ENCODE results near the gene STEAP3. TPM values are rescaled to one million over a fixed set of nuclear protein-coding genes. Genes with fewer than 3 reads are reported as not detected.

The STEAP3 gene
- total and polyA plus RNA-seq, 2 donors (not counting 1 experiment from before 2014, with no cell fraction given) = 13.7 to 28.4 TPM

GRCh38 chr2:119230219-119231185, 6.9 kb downstream of the STEAP3 start:
- Histone ChIP-seq H3K27ac (ENCODE audit: insufficient read depth, low read length) (peak overlapping the region; percentile 72), H3K79me2 (ENCODE audit: control insufficient read depth, insufficient read depth, low read length) (peaks cover 2% of the 10 kb centered on the region), H3K4me2 (ENCODE audit: extremely low read depth, insufficient read depth, low read length) (peak overlapping the region; percentile 60), H3K4me1 (ENCODE audit: control insufficient read depth, extremely low read depth, insufficient read depth, low read length) (peaks cover 42% of the 10 kb centered on the region), H3K4me3 (replicated peaks in 1 of 4; ENCODE audit: control extremely low read depth in 1 of 4, insufficient read depth in 1 of 4, low read depth in 3 of 4, low read length in 4 of 4) (no peak overlapping the region), H4K20me1 (ENCODE audit: control insufficient read depth, extremely low read depth, insufficient read depth, low read length) (no peaks in the 10 kb centered on the region), H3K9ac (ENCODE audit: insufficient read depth, low read length) (no peak overlapping the region), H3K9me3 (ENCODE audit: control insufficient read depth, insufficient read depth, low read depth, low read length) (no peaks in the 10 kb centered on the region), H3K36me3 (ENCODE audit: control insufficient read depth, insufficient read depth, low read length) (peaks cover 2% of the 10 kb centered on the region), H3K27me3 (ENCODE audit: control insufficient read depth, insufficient read depth, low read length) (no peaks in the 10 kb centered on the region), H2AFZ (ENCODE audit: low read length) (peak overlapping the region; percentile 34)
- TF ChIP-seq EZH2 (IDR thresholded peaks at IDR 0.05; ENCODE audit: low read length, missing control alignments) (no peak), CTCF (conservative IDR thresholded peaks at IDR 0.05 in 1 of 2, IDR thresholded peaks at IDR 0.05 in 1 of 2; ENCODE audit: low read depth in 1 of 2, low read length in 2 of 2) (peak in 1 of 2 donors; percentile 12)
- peak; percentile 61 to 74 for DNase-seq (ENCODE audit: low read depth in 2 of 2)

GRCh38 chr2:119231975-119232665, 8.5 kb downstream of the STEAP3 start:
- H3K9ac ChIP-seq (ENCODE audit: insufficient read depth, low read length) = no peak overlapping the region
- no peak overlapping the region for H2AFZ ChIP-seq (ENCODE audit: low read length)
- TF ChIP-seq EZH2 (IDR thresholded peaks at IDR 0.05; ENCODE audit: low read length, missing control alignments) (no peak), CTCF (conservative IDR thresholded peaks at IDR 0.05 in 1 of 2, IDR thresholded peaks at IDR 0.05 in 1 of 2; ENCODE audit: low read depth in 1 of 2, low read length in 2 of 2) (no peak)
- H3K27me3 ChIP-seq (ENCODE audit: control insufficient read depth, insufficient read depth, low read length) = no peaks in the 10 kb centered on the region
- peak overlapping the region; percentile 72 for H3K27ac ChIP-seq (ENCODE audit: insufficient read depth, low read length)
- peaks cover 2% of the 10 kb centered on the region for H3K79me2 ChIP-seq (ENCODE audit: control insufficient read depth, insufficient read depth, low read length)
- no peaks in the 10 kb centered on the region for H3K9me3 ChIP-seq (ENCODE audit: control insufficient read depth, insufficient read depth, low read depth, low read length)
- H3K4me3 ChIP-seq (replicated peaks in 1 of 4; ENCODE audit: control extremely low read depth in 1 of 4, insufficient read depth in 1 of 4, low read depth in 3 of 4, low read length in 4 of 4) = no peak overlapping the region
- DNase-seq (ENCODE audit: low read depth in 2 of 2) = peak; percentile 24 to 76
- H3K36me3 ChIP-seq (ENCODE audit: control insufficient read depth, insufficient read depth, low read length) = peaks cover 2% of the 10 kb centered on the region
- peaks cover 36% of the 10 kb centered on the region for H3K4me1 ChIP-seq (ENCODE audit: control insufficient read depth, extremely low read depth, insufficient read depth, low read length)
- no peak overlapping the region for H3K4me2 ChIP-seq (ENCODE audit: extremely low read depth, insufficient read depth, low read length)
- no peaks in the 10 kb centered on the region for H4K20me1 ChIP-seq (ENCODE audit: control insufficient read depth, extremely low read depth, insufficient read depth, low read length)

- Histone ChIP-seq H4K20me1 (ENCODE audit: control insufficient read depth, extremely low read depth, insufficient read depth, low read length) (no peaks in the 10 kb centered on the region), H2AFZ (ENCODE audit: low read length) (no peak overlapping the region), H3K4me2 (ENCODE audit: extremely low read depth, insufficient read depth, low read length) (no peak overlapping the region), H3K79me2 (ENCODE audit: control insufficient read depth, insufficient read depth, low read length) (no peaks in the 10 kb centered on the region), H3K27me3 (ENCODE audit: control insufficient read depth, insufficient read depth, low read length) (no peaks in the 10 kb centered on the region), H3K27ac (ENCODE audit: insufficient read depth, low read length) (no peak overlapping the region), H3K4me1 (ENCODE audit: control insufficient read depth, extremely low read depth, insufficient read depth, low read length) (peaks cover 36% of the 10 kb centered on the region), H3K4me3 (replicated peaks in 1 of 4; ENCODE audit: control extremely low read depth in 1 of 4, insufficient read depth in 1 of 4, low read depth in 3 of 4, low read length in 4 of 4) (no peak overlapping the region), H3K9me3 (ENCODE audit: control insufficient read depth, insufficient read depth, low read depth, low read length) (no peaks in the 10 kb centered on the region), H3K9ac (ENCODE audit: insufficient read depth, low read length) (no peak overlapping the region), H3K36me3 (ENCODE audit: control insufficient read depth, insufficient read depth, low read length) (peaks cover 2% of the 10 kb centered on the region)
- DNase-seq (ENCODE audit: low read depth in 2 of 2) = no peak
- no peak for TF ChIP-seq CTCF (conservative IDR thresholded peaks at IDR 0.05 in 1 of 2, IDR thresholded peaks at IDR 0.05 in 1 of 2; ENCODE audit: low read depth in 1 of 2, low read length in 2 of 2)
- TF ChIP-seq EZH2 (IDR thresholded peaks at IDR 0.05; ENCODE audit: low read length, missing control alignments) = no peak
These were observed 9.0 kb downstream of the STEAP3 start for GRCh38 chr2:119232666-119232993.

All from fibroblast of lung (primary cell).